ENCODE measurements around the gene APBA2.

The APBA2 gene

GRCh38 chr15:29102911-29103823, 217.4 kb downstream of the APBA2 start:
- no peak for DNase-seq (ENCODE audit: low read depth, low spot score)

- DNase-seq (ENCODE audit: low read depth, low spot score): peak; percentile 94
These were observed 218.2 kb downstream of the APBA2 start for GRCh38 chr15:29103824-29104565.

- no peak for DNase-seq (ENCODE audit: low read depth, low spot score)
These were observed 218.7 kb downstream of the APBA2 start for GRCh38 chr15:29104566-29104880.

- peak; percentile 25 for DNase-seq (ENCODE audit: low read depth, low spot score)
These were observed 219.5 kb downstream of the APBA2 start for GRCh38 chr15:29105151-29105854.

GRCh38 chr15:29106116-29106515, 220.3 kb downstream of the APBA2 start:
- DNase-seq (ENCODE audit: low read depth, low spot score): no peak

- no peak for DNase-seq (ENCODE audit: low read depth, low spot score)
These were observed 220.9 kb downstream of the APBA2 start for GRCh38 chr15:29106551-29107290.

GRCh38 chr15:29107291-29107890, 221.6 kb downstream of the APBA2 start:
- no peak for DNase-seq (ENCODE audit: low read depth, low spot score)

- DNase-seq (ENCODE audit: low read depth, low spot score): no peak
These were observed 222.3 kb downstream of the APBA2 start for GRCh38 chr15:29107971-29108645.

GRCh38 chr15:29109762-29110161, 224.0 kb downstream of the APBA2 start:
- no peak for DNase-seq (ENCODE audit: low read depth, low spot score)

GRCh38 chr15:29110176-29110575, 224.4 kb downstream of the APBA2 start:
- DNase-seq (ENCODE audit: low read depth, low spot score): no peak

GRCh38 chr15:29110733-29111132, 225.0 kb downstream of the APBA2 start:
- no peak for DNase-seq (ENCODE audit: low read depth, low spot score)

- no peak for DNase-seq (ENCODE audit: low read depth, low spot score)
These were observed 226.0 kb downstream of the APBA2 start for GRCh38 chr15:29111705-29112281.

- no peak for DNase-seq (ENCODE audit: low read depth, low spot score)
These were observed 227.8 kb downstream of the APBA2 start for GRCh38 chr15:29113336-29114220.

GRCh38 chr15:29114221-29115092, 228.7 kb downstream of the APBA2 start:
- no peak for DNase-seq (ENCODE audit: low read depth, low spot score)

- DNase-seq (ENCODE audit: low read depth, low spot score): peak; percentile 69
These were observed 229.6 kb downstream of the APBA2 start for GRCh38 chr15:29115093-29115991.

GRCh38 chr15:29116970-29117700, 231.4 kb downstream of the APBA2 start:
- no peak for DNase-seq (ENCODE audit: low read depth, low spot score)
